AG20443 (cell line): ENCODE data around the gene FOXD2.

ENCODE experiments used
- DNase-seq: peaks from one replicate; pipeline ENCODE4 v3.0.0; 2012; ENCODE audit warnings: low spot score, mixed read lengths

The FOXD2 gene

DNA sequence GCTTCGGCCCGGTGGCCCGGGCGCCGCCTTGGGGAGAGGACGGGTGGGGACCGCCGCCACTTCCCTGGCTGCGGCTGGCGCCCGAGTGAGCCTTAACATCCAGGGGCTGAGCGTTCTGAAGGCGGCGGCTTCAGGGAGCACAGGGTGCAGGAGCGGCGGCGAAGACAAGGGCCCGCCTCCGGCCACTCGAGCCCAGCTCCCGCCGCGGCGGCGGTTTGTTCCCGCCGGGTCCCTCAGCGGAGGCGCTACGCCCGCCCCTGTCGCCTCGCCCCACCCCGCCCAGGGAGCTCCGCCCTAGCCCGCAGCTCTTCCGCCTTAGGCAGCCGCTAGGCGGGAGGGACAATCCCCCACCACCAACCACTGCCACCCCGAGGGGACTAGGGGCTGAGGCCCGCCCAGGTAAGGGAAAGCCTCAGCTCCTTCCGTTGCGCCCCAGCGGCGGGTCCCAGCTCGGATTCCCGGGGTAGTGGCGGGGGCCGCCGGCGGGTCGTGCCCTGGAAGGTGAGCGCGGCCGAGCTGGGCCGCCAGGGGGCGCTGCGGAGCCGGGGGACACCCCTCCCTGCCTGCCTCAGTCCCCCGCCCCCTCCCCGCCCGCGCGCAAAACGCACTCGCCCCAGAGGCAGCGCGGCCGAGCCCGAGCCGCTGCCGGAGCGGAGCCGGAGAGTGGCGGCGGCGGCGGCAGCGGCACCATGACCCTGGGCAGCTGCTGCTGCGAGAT is at the start of gene FOXD2:
Gene FOXD2, plus strand, starts transcription at position 598 of the 718 bp plus-strand sequence. Its CDS starts 92 bp downstream, at position 690.
- DNase-seq = peak; percentile 96

DNA sequence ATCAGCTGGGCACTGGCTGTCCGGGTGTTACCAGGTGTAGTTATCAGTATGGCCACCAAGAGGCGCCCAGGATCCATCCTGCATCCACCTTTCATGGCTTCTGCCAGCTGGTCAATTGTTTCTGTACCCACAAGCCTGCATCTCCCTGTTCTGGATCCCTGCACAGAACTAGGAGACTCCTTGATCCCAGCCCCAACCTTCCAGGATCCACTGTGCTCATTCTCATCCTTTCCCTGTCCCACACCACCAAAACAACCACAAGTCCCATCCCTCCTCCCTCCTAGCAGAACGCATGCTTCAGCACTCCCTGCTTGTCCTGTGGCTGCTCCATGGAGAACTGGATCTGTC is 49.0 kb upstream of the FOXD2 start:
- peak; percentile 89 for DNase-seq

- no peak for DNase-seq
Observed at GRCh38 chr1:47389731-47390130, 48.1 kb upstream of the FOXD2 start.

- no peak for DNase-seq
Observed at GRCh38 chr1:47390843-47391242, 47.0 kb upstream of the FOXD2 start.

DNA sequence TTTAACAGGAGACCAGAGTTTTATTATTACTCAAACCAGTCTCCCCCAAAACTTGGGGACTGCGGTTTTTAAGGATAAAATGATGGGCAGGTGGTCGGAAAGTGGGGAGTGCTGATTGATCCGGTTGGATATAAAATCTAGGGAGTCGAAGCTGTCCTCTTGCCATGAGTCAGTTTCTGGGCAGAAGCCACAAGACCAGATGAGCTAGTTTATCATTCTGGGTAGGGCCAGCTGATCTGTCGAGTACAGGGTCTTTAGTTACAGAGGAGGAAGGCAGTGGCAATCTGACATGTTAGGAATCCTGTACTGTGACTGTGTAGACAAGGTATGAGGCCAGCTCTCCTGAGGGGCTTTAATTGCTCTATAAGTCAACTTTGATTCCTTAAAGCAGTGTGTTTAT is 44.7 kb upstream of the FOXD2 start:
- no peak for DNase-seq

DNA sequence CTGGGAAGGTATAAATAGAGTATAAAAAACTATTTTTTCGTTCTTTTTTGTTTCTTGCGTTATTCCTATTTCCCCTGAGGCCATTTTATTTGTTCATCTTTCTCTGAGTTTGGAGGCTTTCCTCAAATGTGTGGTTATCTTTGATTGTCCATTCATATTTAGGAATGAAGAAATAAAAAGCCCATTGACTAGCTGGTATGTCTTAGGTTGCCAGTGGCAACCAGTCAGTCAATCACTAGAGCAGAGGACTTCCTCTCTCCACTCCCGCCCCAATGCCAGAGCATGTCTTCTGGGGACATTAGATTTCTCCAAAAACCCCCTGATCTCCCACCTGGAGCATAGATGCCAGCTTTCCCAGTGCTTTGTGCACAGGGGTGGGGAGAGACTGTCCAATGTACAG is 42.4 kb upstream of the FOXD2 start:
- DNase-seq = no peak

DNA sequence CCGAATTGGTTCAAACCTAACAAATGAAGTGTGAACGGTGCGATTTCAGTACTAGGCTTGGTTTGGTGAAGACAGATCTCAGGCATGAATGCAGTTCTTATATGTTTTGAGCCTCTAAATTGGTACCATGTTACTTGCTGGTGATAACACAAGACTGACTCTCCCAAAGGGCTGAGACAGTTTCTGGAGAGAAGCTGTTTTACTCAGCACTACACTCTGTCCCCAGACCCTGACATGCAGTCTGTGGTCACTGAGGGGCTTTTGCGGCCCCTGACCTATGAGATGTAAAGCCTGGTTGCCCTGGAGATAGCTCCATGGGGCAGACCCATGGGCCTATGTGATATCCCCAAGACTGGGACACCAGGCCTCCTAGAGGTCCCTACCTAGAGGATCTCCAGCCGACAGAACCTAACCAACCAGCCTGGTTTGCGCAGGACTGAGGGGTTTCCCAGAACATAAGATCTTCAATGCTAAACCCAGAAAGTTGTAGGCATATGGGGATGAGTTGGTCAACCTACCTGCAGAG is 41.1 kb upstream of the FOXD2 start:
- DNase-seq = no peak

- DNase-seq = no peak
Observed at GRCh38 chr1:47399138-47399845, 38.6 kb upstream of the FOXD2 start.

DNA sequence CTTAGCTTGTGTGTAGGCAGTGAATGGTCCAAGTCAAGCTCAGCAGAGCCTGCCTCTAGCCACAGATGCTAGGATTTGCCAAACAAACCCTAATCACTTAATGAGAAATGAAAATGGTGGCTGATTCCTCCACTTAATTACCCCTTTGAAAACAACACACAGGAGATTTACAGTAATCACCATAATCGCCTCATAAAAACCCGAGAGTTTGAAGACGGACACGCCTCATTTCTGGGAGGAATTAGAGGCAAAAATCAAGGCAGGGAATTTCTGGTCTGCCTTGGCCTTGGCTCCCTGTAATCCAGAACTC is 38.0 kb upstream of the FOXD2 start:
- DNase-seq = no peak

- no peak for DNase-seq
Observed at GRCh38 chr1:47401761-47402160, 36.1 kb upstream of the FOXD2 start.

- no peak for DNase-seq
Observed at GRCh38 chr1:47402591-47402990, 35.3 kb upstream of the FOXD2 start.

- DNase-seq = no peak
Observed at GRCh38 chr1:47403321-47403910, 34.4 kb upstream of the FOXD2 start.

GRCh38 chr1:47405697-47406096 is 32.1 kb upstream of the FOXD2 start:
- DNase-seq = peak; percentile 40

DNA sequence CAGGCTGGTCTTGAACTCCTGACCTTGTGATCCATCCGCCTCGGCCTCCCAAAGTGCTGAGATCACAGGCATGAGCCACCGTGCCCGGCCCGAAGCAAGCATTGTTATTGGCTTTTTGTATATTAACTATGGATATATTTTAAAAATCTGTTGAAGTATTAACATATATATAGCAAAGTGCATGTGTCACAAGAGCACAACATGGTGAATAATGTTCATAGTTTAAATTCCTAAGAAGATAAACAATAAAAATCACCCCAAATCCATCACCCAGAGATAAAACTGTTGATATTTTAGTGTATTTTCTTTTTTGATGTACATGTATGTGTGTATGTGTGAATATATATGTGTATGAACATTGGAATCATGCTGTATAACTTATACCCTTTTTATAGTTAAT is 30.9 kb upstream of the FOXD2 start:
- no peak for DNase-seq

DNA sequence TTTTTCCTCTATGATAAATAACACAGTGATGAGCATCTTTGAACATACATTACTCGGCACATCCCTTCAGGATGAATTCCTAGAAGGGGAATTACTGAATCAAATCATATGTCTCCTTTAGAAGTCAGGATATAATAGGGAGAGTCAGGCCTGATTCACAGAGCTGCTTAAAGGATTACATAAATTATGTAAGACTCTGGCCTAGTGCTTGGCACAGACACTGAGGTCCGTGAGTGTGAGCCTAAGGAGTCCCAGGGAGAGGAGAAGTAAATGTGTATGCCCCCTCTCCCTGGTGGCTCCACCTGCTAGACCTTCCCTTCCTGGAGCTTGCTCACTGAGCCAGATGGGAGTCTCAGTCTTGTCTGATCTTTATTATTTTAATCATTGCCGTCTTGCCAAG is 30.4 kb upstream of the FOXD2 start:
- no peak for DNase-seq

GRCh38 chr1:47409311-47410067 is 28.4 kb upstream of the FOXD2 start:
- DNase-seq = peak; percentile 87

GRCh38 chr1:47410068-47410455 is 27.8 kb upstream of the FOXD2 start:
- no peak for DNase-seq

GRCh38 chr1:47411436-47411835 is 26.4 kb upstream of the FOXD2 start:
- DNase-seq = peak; percentile 53

DNA sequence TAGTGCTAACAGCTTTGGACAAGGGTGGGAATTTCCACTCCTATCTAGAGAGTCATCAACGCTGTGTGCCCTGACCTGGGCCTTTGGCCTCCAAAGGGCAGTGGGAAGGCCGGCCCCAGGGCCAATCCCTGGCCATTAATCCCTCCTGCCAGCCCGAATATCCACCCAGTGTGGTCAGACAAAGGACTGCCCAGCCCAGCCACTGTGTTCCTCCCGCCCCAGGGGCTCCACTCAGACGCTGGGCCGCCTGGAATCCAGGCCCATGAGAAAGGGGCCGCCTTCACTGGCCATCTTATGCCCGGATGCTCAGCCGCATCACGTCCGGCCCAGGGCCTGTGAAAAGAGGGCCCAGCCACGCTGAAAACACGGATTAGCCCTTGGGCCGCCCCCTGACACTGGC is 25.4 kb upstream of the FOXD2 start:
- DNase-seq = no peak

DNA sequence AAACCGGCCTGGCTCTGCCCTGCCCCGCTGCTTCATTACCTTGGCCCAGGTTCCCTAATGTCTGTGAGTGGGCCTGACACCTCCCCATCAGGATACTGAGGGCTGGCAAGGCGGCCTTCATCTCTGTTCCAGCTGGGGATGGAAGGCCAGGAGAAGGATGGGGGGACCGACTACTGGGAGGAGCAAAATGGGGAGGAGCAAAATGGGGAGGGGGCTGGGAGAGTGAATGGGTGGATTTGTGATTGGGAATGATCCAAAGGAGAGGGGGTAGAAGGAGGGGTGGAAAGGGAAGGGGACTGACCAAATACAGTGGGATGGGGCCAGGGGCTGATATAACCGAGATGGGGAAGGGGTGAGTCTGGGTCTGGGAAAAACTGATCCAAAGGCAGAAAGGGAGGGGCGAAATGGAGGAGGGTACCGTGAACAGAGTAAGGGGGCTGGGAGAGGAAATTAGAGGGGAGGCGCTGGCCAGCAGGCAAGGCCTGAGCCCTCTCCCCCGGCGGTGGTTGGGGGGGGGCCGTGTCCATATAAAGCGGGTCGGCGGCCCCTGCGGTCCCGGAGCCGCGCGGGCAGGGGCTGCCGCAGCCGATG is 22.0 kb upstream of the FOXD2 start, which contains the start of gene FOXE3:
Gene FOXE3, plus strand, starts transcription at position 558 of the 591 bp plus-strand sequence. Its CDS starts 31 bp downstream, at position 589.
- no peak for DNase-seq

- DNase-seq = peak; percentile 30
Observed at GRCh38 chr1:47416319-47417169, 21.3 kb upstream of the FOXD2 start.
